NCI-H2196 (cell line): Measurements from ENCODE around the gene EHMT2.
"Not testable (repeated sequence)": the region's sequence is repeated elsewhere in the genome, so short reads cannot be mapped to it uniquely, and the experiment has no call there.

Source experiments
- DNase-seq: peaks from one replicate; lab custom pipeline; 2025; ENCODE audit not compliant: unreplicated experiment; lab: John Stamatoyannopoulos, UW

The EHMT2 gene

DNA sequence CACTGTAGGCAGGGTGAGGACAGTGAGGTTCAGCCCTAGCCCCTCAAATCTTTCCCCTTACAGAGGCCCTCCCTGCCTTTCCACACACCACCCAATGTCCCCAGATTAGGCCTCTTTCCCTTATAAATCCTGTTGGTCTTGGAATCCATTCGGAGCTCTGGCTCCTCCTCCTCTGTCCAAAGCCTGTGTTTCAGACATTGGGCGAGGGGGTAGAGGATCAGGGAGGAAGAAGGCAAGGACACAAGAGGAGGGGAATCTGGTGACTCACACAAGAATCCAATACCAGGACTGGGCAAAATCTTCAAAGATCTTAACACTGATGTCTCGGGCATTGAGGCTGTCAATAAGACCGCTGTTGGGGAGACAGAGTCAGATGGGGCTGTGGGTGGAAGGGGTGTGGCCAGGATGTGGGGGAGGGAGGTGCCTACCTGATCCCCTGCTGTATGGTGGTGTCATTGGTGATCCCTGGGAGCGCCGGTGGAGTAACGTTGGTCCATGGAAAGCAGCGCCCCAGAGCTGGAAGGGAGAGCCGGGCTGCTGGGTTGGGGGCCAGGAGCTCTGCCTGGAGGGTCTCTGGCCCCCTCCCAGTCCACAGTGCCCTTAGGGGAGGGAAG lies 26.3 kb downstream of the EHMT2 start:
- no peak for DNase-seq

DNA sequence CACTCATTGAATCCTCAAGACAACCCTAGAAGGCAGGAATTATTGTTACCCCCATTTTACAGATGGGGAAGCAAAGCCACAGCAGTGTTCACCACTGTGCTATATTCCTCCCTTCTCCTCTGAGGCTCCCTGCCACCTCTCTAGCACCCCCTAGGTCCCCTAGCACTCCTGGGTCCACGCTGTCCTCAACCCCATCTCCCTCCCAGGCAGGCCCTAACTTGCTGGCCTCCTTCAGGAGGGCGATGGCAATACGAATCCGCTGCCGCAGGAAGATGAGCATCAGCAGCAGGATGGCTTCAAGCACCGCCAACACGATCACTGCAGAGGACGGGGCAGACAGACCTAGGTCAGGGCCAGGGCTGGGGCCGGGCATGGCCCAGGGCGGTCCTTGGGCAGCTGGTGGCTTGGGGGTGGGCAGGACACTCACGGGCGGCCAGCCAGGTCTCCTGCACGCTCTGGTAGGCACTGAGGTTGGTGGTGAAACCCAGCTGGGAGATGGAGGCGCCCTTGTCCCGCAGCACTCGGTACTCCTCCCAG lies 27.0 kb downstream of the EHMT2 start:
- no peak for DNase-seq

DNA sequence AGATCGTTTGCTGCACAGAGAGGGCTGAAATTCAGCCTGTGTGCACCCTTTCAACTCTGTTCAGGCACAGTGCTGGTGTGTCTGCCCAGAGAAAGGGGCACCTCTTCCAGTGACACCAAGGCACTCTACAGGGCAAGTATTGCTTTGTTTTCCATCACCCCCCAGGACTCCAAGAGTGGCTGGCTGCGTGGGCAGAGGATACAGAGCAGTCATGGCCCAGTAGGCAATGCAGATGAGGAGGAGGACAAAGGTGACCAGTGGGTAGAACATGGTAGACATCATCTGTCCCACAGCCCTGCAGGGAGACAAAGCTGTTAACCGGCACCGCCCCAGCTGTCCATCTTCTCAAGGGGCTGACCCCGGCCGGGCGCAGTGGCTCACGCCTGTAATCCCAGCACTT lies 28.2 kb downstream of the EHMT2 start:
- no peak for DNase-seq

DNA sequence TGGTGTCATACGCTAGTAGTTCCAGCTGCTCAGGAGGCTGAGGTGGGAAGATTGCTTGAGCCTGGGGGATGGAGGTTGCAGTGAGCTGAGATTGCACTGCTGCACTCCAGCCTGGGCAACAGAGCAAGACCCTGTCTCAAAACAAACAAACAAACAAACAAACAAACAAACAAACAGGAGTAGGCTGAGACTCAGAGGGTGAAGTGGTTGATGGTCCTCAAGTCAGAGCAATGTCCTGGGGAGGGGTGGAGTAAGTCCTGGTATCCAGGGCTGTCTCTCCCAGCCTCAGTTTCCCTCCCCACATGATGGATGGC lies 28.9 kb downstream of the EHMT2 start:
- DNase-seq, result not testable (repeated sequence)

DNA sequence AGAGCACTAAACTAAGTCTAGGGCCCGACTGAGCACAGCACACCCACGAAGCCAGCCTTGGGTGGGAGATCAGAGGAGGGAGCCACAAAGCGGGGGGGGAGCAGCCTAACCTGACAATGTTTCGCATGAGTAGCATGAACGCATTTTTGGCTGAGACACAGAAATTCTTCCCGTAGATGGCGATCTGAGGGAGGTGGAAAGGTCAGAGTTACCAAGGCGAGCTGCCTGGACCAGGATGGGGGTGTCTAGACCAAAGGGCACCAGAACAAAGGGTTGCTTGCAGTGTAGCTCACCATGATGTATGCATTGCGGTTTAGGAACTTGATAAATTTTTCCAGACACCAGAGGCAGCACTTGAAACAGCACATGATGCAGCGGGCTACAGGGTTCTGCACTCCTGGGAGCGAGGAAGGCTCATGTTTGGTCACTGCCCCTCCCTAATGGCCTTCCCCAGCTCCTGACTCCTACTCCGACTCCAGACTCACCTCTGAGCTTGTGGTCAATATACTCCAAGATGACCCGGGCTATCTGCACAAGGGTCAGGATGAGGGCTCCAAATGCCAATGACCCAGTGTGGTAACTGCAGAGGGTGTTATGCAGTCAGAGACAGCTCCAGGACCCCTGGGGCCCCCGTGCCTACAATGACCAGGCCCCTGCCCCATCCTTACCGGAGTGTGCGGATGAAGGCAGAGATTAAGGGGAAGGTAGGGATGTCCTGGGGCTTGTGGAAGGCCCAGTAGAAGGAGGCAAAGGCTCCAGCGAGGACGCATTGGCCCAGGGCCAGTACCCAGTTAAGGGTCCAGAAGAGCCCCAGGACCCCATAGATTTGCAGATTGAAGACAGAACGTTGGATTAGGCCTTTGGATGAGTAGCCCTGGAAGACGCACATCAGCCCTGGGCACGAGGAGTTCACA lies 32.0 kb downstream of the EHMT2 start:
- no peak for DNase-seq

DNA sequence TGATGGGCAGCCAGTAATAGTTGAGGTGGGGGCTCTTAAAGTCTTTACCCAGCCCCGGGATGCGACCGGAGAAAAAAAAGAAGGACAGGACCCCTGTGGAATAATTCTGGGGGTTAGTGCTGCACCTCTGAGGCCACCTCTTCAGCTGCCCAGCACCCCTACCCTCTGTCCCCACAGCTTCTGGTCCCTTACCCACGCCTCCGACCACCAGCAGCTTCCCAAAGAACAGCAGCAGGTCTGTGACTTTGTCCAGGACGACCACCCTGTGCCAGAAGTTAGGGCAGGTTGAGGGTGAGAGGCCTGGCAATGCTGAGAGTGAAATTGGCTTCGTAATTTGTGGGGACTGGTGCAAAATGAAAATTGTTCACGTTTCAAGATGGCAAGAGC lies 32.7 kb downstream of the EHMT2 start:
- no peak for DNase-seq

DNA sequence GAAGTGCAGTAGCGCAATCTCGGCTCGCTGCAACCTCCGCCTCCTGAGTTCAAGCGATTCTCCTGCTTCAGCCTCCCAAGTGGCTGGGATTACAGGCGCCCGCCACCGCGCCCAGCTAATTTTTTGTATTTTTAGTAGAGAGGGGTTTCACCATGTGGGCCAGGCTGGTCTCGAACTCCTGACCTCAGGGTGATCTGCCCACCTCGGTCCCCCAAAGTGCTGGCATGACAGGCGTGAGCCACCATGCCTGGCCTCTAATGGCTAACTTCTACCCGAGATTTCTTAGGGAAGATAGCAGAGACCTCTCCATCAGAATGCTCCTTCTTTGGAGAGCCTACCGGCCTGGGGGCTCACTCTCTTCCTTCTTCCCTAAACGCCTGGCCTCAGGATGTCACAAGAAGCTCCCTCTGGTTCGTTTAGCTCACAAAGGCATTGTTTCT lies 33.4 kb downstream of the EHMT2 start:
- not testable (repeated sequence) for DNase-seq

DNA sequence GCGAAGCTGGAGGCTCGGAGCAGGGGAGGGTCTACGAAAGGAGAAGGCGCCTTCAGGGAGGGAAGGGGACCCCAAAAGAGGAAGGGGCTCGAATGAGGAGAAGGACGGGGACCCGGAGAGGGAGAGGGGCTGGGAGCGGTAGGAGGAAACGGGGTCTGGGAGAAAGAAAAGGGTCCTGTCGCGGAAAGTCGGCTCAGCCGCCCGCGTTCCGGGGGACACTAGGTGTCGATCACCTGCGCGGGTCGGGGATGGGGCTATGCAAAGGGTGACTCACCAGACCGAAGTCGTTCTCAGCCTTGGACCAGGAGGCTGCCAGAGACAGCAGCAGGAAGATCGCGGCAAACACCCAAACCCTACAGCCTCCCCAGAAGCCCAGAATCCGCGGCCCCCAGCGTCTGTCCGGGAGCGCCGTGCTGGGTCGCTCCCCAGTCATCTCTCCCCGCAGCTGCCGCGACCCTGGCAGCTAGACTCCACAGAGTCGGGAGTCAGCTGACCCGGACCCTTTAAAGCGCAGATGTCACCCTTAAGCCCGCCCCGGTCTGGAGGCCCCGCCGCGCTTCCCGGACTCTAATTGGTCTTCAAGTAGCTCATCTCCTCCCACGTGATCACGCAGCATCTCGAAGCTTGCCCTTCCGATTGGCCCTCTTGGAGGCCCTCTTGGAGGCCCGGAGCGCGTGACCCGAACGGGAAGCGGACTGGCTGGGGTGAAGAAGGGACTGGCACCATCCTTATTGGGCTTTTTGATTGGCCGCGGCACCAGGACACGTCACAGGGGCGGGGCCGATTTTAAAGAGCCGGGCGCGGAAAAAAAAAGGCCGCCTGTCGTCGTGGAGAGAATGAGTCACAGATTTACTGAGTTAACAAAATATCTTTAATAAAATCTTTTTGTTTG lies 34.9 kb downstream of the EHMT2 start, which contains the start of gene NEU1:
TSS of gene NEU1 (minus strand) at position 478 of the 892 bp plus-strand sequence. CDS start at position 433, 45 bp downstream.
- peak; percentile 100 for DNase-seq

DNA sequence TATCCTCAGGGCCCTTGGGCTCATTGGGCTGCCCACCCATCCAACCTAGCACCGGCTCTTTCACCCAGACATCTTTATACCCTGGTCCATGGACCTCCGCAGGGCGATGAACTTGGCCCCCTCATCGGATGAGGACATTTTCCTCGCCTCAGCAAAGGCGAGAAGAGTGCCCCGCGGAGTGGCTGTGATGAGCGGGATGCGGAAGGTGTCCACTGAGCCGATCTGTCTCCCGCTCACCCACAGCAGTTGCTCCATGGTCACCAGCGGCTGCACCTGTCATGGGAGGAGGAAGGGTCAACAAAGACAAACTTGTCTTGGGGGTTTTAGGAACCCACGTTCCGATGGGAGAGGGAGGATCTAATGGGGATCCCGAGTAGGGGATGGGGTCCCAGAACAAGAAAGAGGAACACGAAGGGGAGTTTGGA lies 35.6 kb downstream of the EHMT2 start:
- no peak for DNase-seq

DNA sequence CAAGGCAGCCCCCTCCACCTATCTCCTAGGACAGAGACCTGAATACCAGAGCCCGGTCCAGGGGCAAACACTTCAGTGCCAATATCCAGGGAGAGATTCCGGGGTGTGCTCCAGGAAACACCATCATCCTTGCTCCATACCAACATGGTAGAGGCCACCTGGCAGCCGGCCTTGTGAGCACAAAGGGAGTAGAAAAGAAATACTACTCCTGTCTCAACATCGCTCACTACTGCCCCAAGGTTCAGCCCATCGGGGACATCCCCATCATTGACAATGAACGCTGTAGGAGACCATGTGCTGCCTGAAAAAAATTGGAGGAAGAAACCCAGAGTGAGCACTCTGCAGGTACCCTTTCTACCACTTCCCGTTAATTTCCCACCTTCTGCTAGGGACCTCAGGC lies 36.3 kb downstream of the EHMT2 start:
- no peak for DNase-seq

DNA sequence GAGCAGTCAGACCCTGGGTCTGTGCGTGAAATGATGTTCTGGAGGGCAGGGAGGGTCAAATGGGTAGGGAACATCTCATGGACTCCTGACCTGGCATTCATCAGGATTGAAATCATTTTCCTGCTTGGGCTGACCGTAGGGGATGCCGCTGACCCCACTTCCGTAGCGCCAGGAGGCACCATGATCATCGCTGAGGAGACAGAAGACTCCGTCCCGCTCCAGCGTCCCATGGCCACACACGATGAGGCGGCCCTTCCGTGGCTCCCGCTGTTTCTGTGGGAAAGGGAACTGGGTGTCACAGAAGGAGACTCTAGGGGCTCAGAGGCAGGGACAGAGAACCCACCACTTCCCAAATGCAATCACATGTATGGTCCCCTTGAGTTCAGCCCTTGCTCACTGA lies 37.1 kb downstream of the EHMT2 start:
- DNase-seq, result no peak

DNA sequence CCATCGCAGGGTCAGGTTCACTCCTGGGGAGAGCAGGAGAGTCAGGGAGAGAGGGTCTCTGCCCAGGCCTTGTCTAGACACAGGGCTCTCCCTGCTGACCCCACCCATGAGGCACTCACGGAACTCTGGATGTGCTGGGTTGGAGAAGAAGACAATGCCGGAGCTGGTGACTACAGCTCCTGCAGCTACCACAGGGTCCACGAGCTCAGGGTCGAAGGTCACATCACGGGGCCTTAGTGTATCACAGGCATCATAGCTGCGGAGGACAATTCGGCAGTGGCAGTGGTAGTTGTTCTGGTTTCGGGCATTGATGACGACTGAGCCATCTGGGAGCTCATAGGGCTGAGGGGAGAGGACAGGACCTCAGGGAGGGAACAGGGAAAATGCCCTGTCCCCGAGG lies 37.6 kb downstream of the EHMT2 start:
- DNase-seq, result no peak

DNA sequence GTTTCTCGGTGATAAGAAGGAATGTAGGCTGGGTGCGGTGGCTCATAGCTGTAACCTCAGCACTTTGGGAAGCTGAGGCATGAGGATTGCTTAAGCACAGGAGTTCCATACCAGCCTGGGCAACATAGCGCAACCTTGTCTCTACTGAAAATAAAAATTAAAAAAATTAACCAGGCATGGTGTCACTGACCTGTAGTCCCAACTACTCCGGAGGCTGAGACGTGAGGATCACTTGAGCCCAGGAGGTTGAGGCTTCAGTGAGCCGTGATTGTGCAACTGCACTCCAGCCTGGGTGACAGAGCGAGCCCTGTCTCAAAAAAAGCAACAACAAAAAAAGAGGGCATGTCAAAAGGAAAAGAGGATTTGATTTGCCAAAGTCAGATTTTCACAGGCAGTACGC lies 38.8 kb downstream of the EHMT2 start:
- no peak for DNase-seq

DNA sequence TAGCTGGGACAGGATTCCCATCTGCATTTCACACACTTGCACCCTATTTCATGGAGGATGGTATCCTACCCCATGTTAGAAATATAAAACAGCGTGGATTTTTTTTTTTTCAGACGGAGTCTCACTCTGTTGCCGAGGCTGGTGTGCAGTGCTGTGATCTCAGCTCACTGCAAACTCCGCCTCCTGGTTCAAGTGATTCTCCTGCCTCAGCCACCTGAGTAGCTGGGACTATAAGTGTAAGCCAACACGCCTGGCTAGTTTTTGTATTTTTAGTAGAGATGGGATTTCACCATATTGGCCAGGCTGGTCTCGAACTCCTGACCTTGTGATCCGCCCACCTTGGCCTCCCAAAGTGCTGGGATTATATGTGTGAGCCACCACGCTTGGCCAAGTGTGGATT lies 39.7 kb downstream of the EHMT2 start:
- not testable (repeated sequence) for DNase-seq

DNA sequence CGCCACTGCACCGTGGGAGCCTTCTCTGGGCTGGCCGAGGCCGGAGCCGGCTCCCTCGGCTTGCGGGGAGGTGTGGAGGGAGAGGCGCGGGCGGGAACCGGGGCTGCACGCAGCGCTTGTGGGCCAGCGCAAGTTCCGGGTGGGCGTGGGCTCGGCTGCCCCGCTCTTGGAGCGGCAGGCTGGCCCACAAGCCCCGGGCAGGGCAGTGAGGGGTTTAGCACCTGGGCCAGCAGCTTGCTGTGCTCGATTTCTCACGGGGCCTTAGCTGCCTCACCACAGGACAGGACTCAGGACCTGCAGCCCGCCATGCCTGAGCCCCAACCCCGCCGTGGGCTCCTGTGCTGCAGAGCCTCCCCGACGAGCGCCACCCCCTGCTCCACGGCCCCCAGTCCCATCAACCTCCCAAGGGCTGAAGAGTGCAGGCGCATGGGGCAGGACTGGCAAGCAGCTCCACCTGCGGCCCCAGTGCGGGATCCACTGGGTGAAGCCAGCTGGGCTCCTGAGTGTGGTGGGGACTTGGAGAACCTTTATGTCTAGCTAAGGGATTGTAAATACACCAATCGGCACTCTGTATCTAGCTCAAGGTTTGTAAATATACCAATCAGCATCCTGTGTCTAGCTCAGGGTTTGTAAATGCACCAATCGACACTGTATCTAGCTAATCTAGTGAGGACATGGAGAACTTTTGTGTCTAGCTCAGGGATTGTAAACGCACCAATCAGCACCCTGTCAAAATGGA lies 45.3 kb downstream of the EHMT2 start:
- not testable (repeated sequence) for DNase-seq

DNA sequence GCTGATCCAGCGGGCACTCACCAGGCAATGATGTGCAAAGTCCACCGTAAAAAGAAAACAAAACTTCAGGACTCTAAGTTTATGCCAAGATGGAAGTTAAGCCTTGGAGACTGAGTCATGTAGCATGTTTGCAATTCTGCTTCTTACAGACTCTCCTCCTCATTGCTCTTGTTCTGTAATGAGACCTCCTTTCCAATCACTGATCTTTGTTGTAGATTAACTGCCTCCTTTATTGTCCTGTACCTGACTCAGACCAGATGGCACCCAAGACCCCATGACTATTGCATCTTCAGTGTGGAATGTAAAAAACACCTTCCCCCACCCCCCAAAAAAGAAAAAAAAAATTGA lies 46.0 kb downstream of the EHMT2 start:
- no peak for DNase-seq

DNA sequence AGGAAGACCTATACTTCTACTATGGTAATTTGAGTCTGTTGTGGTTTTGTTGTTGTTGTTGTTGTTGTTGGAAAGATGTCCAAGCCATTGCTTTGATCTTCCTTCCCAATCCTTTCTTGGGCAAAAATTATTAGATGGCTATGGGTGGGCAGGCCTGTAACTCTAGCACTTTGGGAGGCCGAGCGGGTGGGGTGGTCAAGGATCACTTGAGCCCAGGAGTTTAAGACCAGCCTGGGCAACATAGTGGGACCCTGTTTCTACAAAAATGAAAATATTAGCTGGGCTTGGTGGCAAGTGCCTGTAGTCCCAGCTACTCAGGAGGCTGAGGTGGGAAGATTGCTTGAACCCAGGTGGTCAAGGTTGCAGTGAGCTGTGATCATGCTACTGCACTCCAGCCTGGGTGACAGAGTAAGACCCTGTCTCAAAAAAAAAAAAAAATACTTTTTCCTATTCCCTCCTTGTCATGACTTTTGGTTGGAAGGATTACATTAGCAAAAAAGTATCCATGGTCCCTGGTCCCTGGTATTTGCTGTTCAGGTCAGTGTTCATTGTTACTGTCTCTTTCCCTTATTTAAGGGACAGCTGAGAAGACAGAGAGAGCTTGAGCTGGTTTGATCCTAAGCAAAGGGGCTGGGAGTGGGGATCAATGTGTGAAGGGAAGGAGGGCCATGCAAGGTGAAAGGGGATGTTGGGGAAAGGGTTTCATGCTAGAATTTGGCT lies 46.6 kb downstream of the EHMT2 start:
- no peak for DNase-seq

DNA sequence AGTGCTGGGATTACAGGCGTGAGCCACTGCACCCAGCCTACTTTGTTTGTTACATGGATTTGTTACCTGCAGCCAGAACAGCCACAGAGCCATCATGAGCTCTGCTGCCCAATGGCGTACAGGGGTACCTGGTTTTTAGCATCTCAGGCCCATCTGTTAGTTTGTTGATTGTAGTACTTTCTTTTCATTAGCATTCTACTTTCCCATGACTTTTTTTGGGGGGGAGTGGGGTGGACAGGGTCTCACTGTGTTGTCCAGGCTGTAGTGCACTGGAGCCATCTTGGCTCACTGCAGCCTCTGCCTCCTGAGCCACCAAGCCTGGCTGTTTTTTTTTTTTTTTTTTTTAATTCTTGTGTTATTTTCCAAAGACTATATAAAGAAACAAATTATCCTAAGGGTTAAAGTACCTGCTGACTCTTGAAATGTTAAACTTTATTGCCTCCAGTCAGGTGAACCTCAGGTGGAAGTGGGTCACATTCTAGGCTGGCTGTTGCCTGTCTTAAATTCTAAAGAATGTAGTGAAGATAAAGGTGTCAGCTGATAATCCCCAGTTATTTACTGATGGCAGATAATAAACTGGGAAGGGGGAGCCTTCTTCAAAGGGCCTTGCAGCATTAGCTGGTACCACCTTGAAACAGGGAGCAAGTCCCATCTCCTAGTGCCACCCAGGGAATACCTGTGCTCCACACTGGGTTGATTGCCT lies 50.1 kb downstream of the EHMT2 start:
- no peak for DNase-seq

DNA sequence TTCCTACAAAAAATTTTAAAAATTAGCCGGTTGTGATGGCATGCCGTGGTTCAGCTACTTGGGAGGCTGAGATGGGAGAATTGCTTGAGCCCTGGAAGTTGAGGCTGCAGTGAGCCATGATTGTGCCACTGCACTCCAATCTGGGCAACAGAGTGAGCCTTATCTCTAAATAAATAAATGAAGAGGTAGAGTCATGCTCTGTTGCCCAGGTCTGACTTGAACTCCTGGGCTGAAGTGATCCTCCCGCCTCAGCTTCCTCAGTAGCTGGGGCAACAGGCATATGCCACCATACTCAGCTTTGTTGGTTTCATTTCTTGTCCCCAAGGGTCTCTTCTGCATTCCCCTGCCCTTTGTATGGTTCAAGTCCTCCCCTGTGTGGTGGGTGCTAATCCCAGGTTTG lies 53.0 kb downstream of the EHMT2 start:
- DNase-seq, result no peak
